Suppressor macrophage (primary cell): ENCODE results near the gene IL10RB.
"Not testable (repeated sequence)": the region's sequence is repeated elsewhere in the genome, so short reads cannot be mapped to it uniquely, and the experiment has no call there.

ENCODE experiments used
- DNase-seq, 4 experiments: peaks; one replicate each; pipeline ENCODE4 v3.0.0-alpha.2; 2020 to 2022
- total RNA-seq, 17 experiments: gene quantifications; one replicate each; lab custom pipeline; 2026; ENCODE audit warnings: mixed read lengths in 6 of 17, inconsistent platforms in 3 of 17; lab: John Stamatoyannopoulos, UW

The IL10RB gene
- total RNA-seq: 2.9 to 11.4 (median 5.5) reads per million in 17 experiments

- DNase-seq: peak; percentile 92 to 98 (median 95)
Measured at GRCh38 chr21:33266050-33266788, at the start of gene IL10RB. Gene IL10RB, plus strand, starts transcription at chr21:33266367. Its CDS starts 99 bp downstream, at chr21:33266466.

- no peak for DNase-seq
Measured at GRCh38 chr21:33217138-33217520, 49.0 kb upstream of the IL10RB start.

- no peak for DNase-seq
Measured at GRCh38 chr21:33219300-33219699, 46.9 kb upstream of the IL10RB start.

GRCh38 chr21:33219954-33220353, 46.2 kb upstream of the IL10RB start:
- no peak for DNase-seq

GRCh38 chr21:33225376-33225775, 40.8 kb upstream of the IL10RB start:
- not testable (repeated sequence) for DNase-seq

- peak; percentile 65 to 83 (median 68) for DNase-seq
Measured at GRCh38 chr21:33228455-33228854, 37.7 kb upstream of the IL10RB start.

- no peak for DNase-seq
Measured at GRCh38 chr21:33229099-33229783, 36.9 kb upstream of the IL10RB start.

GRCh38 chr21:33229784-33230544, 36.2 kb upstream of the IL10RB start, which contains the start of gene IFNAR2:
Gene IFNAR2, plus strand, starts transcription at chr21:33229938. Its CDS starts 11,985 bp downstream, at chr21:33241923.
- DNase-seq: peak; percentile 87 to 96 (median 91)

- peak; percentile 49 to 67 (median 58) for DNase-seq
Measured at GRCh38 chr21:33230545-33231324, 35.4 kb upstream of the IL10RB start.

- DNase-seq: no peak
Measured at GRCh38 chr21:33231526-33231925, 34.6 kb upstream of the IL10RB start.

GRCh38 chr21:33232291-33233034, 33.7 kb upstream of the IL10RB start:
- DNase-seq: peak in 1 of 4 experiments; percentile 37

GRCh38 chr21:33234635-33235520, 31.3 kb upstream of the IL10RB start:
- peak; percentile 28 to 64 (median 40) for DNase-seq

GRCh38 chr21:33236013-33236686, 30.0 kb upstream of the IL10RB start:
- no peak for DNase-seq

- no peak for DNase-seq
Measured at GRCh38 chr21:33236766-33237165, 29.4 kb upstream of the IL10RB start.

GRCh38 chr21:33237486-33237885, 28.7 kb upstream of the IL10RB start:
- DNase-seq: no peak

- DNase-seq: no peak
Measured at GRCh38 chr21:33238146-33238545, 28.0 kb upstream of the IL10RB start.

- DNase-seq: peak in 2 of 4 experiments; percentile 61 to 62
Measured at GRCh38 chr21:33238565-33239255, 27.5 kb upstream of the IL10RB start.

GRCh38 chr21:33239559-33240127, 26.5 kb upstream of the IL10RB start:
- DNase-seq: not testable (repeated sequence)

- no peak for DNase-seq
Measured at GRCh38 chr21:33240404-33240803, 25.8 kb upstream of the IL10RB start.
